Hindlimb muscle (tissue), 1 donor: ENCODE results near the gene LTB4R. TPM values are rescaled to one million over a fixed set of nuclear protein-coding genes. Genes with fewer than 3 reads are reported as not detected.

Experiments
- DNase-seq: peaks from one replicate; pipeline ENCODE4 v3.0.0-alpha.2; 2013
- polyA plus RNA-seq: library from polyadenylated mRNA; unstranded; fragments of 120-200 nt; gene quantifications from one replicate; pipeline ENCODE4 v1.2.1, GENCODE V29; 2013; ENCODE audit not compliant: insufficient read length

The LTB4R gene, protein sequence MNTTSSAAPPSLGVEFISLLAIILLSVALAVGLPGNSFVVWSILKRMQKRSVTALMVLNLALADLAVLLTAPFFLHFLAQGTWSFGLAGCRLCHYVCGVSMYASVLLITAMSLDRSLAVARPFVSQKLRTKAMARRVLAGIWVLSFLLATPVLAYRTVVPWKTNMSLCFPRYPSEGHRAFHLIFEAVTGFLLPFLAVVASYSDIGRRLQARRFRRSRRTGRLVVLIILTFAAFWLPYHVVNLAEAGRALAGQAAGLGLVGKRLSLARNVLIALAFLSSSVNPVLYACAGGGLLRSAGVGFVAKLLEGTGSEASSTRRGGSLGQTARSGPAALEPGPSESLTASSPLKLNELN
- polyA plus RNA-seq, result 3.5 TPM

DNA sequence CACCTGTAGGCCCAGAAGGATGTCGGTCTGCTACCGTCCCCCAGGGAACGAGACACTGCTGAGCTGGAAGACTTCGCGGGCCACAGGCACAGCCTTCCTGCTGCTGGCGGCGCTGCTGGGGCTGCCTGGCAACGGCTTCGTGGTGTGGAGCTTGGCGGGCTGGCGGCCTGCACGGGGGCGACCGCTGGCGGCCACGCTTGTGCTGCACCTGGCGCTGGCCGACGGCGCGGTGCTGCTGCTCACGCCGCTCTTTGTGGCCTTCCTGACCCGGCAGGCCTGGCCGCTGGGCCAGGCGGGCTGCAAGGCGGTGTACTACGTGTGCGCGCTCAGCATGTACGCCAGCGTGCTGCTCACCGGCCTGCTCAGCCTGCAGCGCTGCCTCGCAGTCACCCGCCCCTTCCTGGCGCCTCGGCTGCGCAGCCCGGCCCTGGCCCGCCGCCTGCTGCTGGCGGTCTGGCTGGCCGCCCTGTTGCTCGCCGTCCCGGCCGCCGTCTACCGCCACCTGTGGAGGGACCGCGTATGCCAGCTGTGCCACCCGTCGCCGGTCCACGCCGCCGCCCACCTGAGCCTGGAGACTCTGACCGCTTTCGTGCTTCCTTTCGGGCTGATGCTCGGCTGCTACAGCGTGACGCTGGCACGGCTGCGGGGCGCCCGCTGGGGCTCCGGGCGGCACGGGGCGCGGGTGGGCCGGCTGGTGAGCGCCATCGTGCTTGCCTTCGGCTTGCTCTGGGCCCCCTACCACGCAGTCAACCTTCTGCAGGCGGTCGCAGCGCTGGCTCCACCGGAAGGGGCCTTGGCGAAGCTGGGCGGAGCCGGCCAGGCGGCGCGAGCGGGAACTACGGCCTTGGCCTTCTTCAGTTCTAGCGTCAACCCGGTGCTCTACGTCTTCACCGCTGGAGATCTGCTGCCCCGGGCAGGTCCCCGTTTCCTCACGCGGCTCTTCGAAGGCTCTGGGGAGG is at the start of gene LTB4R:
LTB4R (plus strand) TSS at position 857 of the 959 bp plus-strand sequence. CDS start 4,150 bp downstream, outside the sequence.
- DNase-seq, result peak; percentile 69

DNA sequence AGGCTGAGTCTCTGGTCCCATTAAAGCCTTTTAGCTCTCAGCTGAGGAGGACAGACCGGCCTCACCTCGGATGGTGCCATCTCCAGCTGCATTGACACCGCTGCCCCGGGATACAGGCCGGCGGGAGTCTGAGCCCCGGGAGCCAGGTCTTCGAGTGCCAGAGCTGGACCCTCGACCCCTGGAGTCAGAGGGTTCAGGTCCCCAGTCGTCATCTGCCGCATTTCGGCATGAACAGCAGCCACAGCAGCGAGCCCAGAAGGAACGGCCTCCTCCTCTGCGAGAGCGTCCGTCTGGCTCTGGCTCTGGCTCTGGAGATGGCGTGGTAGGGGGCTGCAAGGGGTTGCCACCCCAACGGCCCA is 49.4 kb upstream of the LTB4R start:
- DNase-seq, result no peak

DNA sequence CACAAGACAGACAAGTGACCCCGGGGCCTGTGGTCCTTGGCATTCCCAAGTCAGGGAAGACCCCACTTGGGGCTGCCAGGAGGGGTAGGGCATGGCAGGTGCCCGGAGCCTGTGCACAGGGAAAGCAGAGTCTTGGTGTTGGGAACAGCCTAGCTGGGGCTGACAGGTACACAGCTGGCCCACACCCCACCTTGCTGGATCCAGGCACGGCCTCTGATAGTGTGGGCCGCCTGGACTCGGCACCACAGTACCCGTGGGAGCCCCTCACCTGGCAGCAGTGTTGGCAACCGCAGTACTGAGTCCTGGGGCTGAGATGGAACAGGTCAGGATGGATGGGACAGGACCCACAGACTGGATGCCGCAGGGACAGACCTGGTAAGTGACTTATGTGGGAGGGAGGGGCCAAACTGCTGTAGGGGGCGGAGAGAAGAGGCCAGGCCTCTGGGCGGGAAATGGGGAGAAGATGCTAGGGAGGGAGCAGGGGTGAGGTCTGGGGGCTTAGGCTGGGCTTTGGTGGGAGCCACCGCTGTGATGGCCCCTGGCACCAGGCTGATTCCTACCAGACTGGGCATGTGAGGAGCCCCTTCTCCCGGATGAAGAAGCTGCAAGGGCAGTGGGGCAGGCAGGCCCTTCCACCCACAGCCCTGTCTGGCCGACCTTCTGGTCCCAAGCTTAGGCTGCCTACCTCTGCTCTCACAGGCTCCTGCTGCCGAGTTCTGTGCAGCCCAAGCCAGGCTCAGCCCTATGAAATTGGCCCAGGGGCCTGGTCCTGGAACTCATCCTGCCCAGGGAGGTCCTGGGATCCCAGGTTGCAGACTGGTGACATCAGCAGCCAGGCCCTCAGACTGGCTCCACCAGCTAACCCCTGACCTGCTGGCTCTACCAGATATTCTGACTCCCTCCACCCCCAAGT is 48.2 kb upstream of the LTB4R start, which contains the start of gene TGM1:
TGM1 (minus strand) TSS at position 357 of the 913 bp plus-strand sequence. CDS start 825 bp downstream, outside the sequence.
- DNase-seq, result no peak

DNA sequence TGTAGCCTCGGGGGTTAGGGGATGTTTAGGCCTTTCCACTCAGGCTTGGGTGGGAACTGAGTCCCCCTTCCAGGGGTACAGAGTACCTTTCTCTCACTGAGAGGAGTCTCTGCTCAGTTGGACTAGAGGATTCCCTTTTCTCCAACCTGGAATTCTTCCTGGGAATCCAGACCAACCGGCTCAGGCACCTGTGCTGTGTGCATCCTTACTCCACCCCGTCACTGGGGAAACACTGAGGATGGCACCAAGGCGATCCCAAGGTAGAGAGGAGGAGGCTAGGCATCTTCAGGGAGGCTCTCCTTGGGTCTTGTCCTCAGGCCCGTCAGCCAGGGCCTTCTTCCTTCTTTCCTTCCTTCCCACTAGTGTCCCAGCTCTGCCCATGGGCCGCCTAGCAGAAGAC is 47.5 kb upstream of the LTB4R start:
- DNase-seq, result no peak

DNA sequence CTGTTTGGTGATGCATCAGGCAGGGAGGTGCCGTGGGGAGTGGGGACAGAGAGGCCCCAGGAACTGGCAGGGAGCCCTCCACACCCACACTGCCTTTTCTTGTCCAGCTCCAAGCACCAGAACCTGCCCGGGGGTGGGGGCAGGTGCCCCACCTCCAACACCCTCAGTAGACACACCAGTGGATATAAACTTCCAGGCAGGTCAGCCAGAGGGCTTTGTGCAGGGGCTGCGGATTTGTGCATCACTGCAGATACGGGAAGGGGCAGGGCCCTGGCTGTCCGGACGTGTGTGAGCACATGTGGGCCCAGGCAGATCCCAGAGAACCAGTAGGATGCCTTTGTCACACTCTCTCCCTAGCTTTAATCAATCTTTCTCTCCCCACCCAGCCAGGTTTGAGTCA is 47.0 kb upstream of the LTB4R start:
- no peak for DNase-seq

DNA sequence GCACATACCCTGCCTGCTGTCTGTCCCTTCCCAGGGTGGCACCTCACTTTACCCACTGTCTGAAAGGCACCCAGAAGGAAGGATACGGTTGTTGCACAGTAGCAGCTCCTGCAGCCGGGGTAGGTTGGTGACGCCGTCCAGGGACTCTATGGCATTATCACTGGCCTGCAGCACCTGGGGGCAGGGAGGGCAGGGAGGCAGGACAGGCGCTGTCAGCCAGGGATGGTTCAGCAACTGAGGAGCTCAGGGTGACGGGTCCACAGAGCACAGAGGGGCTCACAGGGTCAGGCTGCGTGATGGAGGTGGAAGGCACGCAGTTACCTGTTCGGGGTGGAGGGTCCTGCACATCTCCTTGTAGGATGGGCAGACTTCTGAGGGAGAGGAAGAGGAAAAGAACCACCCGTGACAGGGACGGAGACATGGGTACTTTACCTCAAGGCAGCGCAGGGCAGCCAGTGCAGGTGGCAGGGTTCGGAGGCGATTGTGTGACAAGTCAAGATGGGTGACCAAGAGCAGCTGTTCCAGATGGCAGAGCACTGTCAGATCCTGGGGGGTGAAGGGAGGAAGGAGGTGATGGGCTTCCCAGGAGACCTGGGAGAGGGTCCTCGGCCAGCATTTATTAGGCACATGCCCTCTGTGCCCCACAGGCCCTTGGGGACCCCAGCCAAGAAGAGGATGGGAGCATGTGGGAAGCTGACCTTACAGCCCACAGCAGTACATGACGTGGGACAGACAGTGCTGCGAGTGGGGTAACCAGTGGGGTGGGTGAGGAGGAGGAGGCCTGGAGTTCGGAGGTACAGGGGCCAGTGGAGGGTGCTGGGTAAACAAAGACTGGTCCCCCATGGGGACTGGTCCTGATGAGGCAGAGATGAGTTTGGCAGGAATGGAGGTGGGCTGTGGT is 44.7 kb upstream of the LTB4R start:
- no peak for DNase-seq

DNA sequence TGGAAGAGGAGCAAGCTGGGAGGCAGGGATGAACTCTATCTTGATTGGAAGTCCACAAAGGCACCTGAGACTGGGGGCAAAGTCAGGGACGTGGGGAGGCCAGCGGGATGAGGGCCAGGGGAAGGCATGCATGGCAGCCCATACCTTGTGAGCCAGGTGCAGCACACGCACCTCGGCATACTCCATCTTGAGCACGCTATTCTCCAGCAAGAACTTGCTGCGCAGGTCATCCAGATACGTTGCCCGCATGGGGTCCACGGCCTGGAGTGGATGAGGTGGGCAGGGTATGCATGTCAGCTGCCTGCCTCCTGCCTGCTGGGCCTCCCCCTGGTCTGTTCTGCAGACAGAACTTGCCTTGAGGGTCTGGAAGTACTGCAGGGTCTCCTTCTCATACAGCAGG is 43.8 kb upstream of the LTB4R start:
- DNase-seq, result no peak

DNA sequence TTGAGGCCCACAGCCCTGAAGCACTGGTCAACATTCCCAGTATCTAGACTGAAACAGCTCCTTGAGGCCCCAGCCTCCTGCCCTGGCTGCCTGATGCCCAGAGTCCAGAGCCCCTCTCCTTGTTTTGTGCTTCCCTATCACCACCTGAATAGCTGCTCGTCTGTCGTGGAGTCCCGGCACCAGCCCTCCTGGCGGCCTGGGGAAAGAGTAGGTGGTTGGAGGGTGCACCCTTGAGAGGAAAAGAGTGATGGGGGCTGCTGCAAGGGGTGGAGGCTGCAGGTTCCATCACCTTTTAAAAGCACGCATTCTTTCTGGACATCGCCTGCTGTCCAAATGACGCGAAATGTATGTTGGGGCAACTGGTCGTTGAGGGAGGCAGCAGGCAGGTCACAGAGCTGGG is 43.1 kb upstream of the LTB4R start:
- no peak for DNase-seq

DNA sequence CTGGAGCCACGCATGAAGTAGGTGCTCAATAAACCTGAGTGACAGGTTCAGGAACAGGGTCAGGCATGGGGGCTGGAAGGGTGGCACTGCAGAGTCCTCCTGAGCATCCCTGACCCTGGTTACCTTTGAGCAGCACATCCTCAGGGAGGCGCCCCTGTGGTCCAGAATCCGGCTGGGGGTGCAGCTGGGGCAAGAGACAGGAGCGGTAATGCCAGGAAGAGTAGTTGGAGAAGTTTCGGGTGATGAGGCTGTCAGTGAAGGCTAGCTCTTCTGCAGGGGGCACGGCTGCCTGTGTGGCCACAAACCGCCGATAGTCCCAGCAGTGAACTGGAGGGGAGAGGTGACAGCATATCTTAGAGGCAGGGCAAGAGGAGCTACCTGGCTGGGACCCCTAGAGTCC is 41.9 kb upstream of the LTB4R start:
- DNase-seq, result no peak

DNA sequence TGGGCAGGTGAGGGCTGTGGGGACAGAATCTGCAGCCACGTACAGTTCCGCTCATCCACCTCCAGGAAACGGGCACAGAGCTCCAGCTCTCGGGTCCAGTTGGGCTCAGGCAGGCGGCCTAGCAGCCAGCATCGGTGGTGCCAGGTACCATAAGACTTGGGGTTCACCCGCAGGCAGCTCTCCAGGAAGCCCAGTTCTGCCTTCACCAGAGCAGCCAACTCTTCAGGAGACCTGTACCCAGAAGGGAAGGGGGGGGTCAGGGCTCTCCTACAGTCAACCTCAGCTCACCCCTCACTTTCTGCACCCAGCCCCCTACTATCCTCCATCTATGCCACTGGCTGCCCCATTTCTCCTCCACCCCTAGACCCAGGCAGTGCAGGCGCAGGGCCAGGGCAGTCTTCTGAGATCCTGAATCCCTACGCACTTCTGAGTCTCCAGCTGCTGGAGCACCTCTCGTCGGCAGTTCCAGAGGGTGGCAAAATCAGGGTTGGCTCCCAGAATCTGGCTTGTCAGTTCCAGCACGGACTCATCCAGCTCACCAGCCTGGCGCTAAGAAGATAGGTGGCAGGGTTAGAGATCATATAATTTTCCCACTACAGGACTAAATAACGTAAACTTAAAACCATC is 41.3 kb upstream of the LTB4R start:
- DNase-seq, result no peak

DNA sequence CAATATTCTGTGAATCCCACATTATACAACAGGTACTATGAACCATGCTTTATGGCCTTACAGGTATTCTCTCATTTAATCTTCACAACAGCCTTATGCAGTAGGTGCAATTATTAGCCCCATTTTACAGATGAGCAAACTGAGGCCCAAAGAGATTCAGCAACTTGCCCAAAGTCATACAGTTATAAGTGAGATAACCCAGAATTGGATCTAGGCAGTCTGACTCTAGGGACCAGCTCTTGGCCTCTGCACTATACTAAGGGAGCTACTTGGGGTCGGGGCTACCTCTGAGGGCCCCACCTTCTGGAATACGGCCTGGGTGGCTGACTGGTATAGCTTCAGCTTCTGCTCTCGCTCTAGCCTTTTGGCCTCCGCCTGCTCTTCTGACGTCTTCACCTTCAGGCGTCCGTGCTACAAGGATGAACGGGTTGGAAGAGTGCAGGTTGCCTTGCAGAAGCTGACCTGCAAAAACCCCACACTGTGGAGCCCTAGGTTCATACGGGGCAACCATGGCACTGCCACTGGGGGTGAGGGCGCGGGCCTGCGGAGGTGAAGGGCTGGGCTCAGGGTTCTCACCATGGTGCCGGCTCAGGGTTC is 40.7 kb upstream of the LTB4R start:
- DNase-seq, result no peak

DNA sequence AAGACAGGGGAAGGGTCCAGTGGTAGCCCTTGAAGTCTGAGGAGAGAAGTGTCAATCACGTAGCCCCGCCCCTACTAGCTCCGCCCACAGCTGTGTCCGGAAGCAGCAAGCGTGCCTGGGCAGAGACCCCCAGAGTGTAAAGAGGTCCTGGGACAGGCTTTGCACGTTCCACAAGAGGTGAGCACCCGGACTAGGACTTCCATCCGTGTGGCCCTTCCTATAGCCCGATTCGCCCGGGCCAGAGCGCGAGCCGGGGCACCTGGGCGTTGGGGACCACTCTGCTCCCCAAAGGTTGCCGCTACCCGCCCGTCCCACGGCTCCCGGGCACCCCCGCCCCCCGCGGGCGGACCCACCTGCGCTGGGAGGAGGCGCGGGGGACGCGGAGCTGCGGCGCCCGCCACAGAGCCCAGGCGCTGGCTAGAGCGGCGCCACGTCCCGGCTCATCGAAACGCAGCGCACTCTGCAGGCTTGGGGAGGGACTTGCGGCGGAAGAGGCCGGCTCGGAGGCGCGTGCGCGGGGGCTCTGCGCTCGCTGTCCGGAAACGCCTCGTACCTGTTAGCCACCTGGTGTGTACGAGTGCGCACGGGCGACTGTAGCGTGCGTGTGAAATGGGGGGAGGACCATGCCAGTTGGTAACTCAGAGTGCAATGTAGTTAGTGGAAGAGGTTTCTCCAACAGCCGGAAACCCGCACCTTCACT is 40.0 kb upstream of the LTB4R start, which contains the start of gene RABGGTA:
RABGGTA (minus strand) TSS at position 464 of the 700 bp plus-strand sequence. CDS start 482 bp downstream, outside the sequence.
- DNase-seq, result peak; percentile 89

DNA sequence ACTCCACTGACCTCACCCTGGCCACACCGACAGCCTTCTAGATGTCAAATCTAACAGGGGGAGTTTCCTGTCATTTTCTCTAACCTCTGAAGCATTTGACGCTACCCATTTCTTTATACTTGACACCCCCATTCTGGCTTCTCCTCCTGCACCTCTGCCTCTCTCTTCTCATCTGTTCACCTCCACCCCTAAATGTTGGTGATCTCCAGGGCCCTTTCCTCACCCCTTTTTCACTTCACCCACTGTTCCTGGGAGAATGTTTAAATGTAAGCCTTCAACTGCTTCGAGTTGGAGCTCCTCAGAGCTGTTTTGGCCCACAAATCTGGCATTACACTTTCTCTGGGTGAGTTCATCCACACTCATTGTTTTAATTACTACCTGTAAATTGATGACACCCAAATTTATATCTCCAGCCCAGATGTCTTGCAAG is 39.5 kb upstream of the LTB4R start:
- DNase-seq, result no peak

DNA sequence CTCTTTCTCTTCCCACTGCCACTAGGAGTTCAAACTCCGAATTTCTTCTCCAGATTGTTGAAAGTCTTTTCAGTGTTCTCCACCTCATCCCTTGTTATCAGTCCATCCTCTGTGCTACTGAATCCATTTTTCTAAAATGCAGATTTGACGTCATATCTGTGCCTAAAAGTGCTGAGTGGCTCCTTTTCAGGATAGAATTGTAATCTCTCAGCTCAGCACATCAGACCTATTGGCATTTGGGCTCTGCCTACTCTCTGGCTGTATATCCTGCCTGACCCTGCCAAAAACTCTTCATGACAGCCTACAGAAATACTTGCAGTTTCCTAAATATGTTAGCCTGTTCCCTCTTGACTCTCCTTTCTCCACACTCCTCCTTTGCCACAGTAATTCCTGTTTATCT is 38.8 kb upstream of the LTB4R start:
- DNase-seq, result no peak

DNA sequence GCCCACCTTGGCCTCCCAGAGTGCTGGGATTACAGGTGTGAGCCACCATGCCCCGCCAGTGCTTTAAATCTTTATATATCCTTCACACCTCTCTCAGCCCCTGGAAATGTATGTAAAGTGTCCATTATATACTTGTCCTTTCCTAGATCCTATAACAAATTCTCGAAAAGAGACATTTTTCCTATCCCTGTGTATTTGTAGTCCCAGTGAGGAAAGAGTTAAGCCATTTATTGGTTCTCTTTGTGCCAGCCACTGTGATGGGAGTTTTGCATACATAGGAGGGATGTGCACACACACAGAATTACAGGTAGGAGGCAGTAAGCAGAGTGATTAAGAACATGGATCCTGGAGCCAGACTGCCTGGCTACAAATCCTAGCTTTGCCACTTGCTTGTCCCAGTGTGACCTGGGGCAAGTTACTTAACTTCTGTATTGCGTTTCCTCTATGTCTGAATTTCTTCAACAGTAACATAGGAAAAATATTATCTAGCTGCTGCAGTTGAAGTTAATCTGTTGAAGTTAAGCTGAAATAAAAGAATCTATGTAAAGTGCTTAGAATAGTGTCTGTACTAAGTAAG is 37.8 kb upstream of the LTB4R start:
- DNase-seq, result no peak

DNA sequence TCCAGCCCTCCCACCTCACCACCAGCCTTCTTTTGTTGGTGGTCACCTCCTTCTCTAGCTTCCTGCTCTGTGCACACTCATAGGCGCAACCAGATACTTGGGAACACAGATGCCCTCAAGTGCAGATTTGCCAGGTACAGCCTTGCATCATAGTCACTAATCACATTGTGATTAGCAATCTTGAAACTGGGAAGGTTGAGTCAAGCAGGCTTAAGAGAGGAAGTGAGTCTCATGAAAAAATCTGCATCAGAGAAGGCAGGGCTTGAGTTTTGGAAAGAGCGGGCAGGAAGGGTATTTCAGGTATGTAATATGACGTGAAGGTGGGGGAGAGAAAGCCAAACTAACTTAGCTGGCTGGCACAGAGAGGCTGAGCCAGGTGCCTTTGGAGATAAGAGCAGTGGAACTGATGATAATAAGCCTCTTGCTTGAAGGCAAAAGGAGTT is 37.2 kb upstream of the LTB4R start:
- DNase-seq, result no peak

DNA sequence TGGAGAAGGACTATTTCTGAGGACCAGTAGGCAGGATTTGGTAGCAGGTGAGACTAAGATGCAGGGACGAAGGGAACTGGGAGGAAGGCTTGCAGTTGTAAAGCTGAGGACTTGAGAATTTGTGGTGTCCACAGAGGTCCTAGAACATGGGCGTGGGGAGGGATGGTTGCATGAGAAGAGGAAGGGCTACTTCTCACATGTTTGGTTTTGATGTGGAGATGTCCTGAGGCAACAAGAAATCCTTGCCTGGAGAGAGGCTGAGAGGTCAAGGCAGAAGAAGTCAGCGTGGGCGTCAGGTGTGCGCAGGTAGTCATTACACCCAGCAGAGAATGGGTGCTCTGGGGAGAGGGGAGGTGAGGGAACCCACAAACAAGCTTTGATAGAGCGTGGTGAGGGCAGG is 34.2 kb upstream of the LTB4R start:
- DNase-seq, result no peak

DNA sequence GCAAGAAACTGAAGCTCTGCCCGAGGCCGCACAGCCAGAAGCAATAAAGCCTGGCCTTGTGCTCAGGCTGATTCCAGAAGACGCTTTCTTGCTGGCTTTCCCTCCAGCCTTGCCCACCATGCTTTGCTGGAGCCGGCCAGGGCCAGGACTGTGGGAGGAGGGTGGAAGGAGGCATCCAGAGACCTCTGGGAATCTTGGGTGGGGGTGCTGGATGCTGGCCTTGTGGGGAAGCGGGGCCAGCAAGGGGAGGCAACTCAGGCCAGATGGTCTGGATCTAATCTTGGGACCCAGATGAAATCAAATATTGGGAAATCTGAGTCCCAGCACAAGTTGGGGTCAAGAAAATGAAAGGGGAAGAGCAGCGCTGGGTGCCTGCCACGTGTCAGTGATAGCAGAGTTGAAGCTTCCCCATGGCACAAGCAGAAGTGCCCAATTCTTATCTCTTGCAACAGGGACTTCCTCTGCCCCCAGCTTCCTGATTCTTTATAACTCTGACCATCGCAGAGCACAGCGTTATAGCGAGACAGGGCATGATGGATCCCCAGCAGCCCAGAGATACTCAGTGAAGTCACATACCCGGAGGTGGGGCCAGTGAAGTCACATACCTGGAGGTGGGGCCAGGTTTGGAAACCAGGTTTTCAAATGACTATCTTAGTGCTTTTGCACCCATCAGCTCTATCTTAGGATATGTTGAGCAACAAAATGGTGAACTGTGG is 33.5 kb upstream of the LTB4R start:
- no peak for DNase-seq
